DND-41 (cell line): ENCODE data around the gene CTNNA1.

Source experiments
- EZH2 ChIP-seq: IDR thresholded peaks from 3 replicates; pipeline ENCODE4 v1.6.1; 2012; ENCODE audit warnings: borderline replicate concordance, low read depth, mild to moderate bottlenecking, moderate library complexity, low read length, inconsistent platforms; ENCODE audit not compliant: severe bottlenecking
- TF ChIP-seq, protein P1 (sequence below): IDR thresholded peaks from 2 replicates; pipeline ENCODE4 v1.5.1; 2012; ENCODE audit warnings: borderline replicate concordance, low read length, moderate library complexity, mild to moderate bottlenecking; ENCODE audit not compliant: poor library complexity, severe bottlenecking; ENCODE audit errors: extremely low read depth

DNA sequence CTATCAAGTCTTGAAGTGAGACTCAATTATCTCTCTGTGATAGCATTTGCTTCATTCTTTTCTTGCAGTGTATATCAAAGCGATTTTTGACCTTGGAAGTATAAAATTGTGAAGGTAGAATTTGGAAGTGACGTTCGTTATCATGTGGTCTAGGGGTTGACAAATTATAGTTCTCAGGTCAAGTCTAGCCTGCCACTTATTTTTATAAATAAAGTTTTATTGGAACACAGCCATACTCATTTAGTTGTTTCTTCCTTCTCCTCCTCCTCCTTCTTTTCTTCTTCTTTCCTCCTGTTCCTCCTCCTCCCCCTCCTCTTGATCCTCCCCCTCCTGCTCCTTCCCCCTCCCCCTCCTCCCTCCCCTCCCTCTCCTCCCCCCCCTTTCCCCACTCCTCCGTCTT is 83.9 kb downstream of the CTNNA1 start:
- TF ChIP-seq, protein P1, sequence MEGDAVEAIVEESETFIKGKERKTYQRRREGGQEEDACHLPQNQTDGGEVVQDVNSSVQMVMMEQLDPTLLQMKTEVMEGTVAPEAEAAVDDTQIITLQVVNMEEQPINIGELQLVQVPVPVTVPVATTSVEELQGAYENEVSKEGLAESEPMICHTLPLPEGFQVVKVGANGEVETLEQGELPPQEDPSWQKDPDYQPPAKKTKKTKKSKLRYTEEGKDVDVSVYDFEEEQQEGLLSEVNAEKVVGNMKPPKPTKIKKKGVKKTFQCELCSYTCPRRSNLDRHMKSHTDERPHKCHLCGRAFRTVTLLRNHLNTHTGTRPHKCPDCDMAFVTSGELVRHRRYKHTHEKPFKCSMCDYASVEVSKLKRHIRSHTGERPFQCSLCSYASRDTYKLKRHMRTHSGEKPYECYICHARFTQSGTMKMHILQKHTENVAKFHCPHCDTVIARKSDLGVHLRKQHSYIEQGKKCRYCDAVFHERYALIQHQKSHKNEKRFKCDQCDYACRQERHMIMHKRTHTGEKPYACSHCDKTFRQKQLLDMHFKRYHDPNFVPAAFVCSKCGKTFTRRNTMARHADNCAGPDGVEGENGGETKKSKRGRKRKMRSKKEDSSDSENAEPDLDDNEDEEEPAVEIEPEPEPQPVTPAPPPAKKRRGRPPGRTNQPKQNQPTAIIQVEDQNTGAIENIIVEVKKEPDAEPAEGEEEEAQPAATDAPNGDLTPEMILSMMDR = no peak
- TF ChIP-seq EZH2 = no peak
